Loucy (cell line): ENCODE data around the gene FANCC.

Experiments used
- H2AFZ ChIP-seq: fragments of 200-600 bp; sonication (generic); 2 replicates; pipeline ENCODE4 v1.6.0; 2016; ENCODE audit warnings: antibody characterized with exemption, mild to moderate bottlenecking, low read length, moderate library complexity
- H3F3A ChIP-seq: fragments of 200-600 bp; 2 replicates; pipeline ENCODE4 v1.6.0; 2016; ENCODE audit warnings: antibody characterized with exemption, low read depth, mild to moderate bottlenecking
- H3K27me3 ChIP-seq: fragments of 200-600 bp; sonication (generic); 2 replicates; pipeline ENCODE4 v1.6.1; 2014; ENCODE audit warnings: low read length, mild to moderate bottlenecking; ENCODE audit not compliant: insufficient read depth, poor library complexity, severe bottlenecking
- H3K36me3 ChIP-seq: fragments of 200-600 bp; sonication (generic); 2 replicates; pipeline ENCODE4 v1.6.1; 2016; ENCODE audit warnings: low read length; ENCODE audit not compliant: insufficient read depth
- H3K4me1 ChIP-seq: fragments of 200-600 bp; sonication (generic); 2 replicates; pipeline ENCODE4 v1.5.1; 2014; ENCODE audit warnings: low read length, mild to moderate bottlenecking; ENCODE audit not compliant: insufficient read depth, poor library complexity, severe bottlenecking
- H3K4me2 ChIP-seq: fragments of 200-600 bp; sonication (generic); 2 replicates; pipeline ENCODE4 v1.6.0; 2014; ENCODE audit warnings: antibody characterized with exemption, low read length, low read depth, mild to moderate bottlenecking; ENCODE audit not compliant: poor library complexity, severe bottlenecking
- H3K4me3 ChIP-seq: fragments of 200-600 bp; sonication (generic); 2 replicates; pipeline ENCODE4 v1.5.1; 2014; ENCODE audit warnings: low read length, mild to moderate bottlenecking, mixed read lengths; ENCODE audit not compliant: poor library complexity, severe bottlenecking
- H3K79me2 ChIP-seq: fragments of 200-600 bp; sonication (generic); 2 replicates; pipeline ENCODE4 v1.6.1; 2014; ENCODE audit warnings: low read length; ENCODE audit not compliant: insufficient read depth
- H3K9ac ChIP-seq: fragments of 200-600 bp; sonication (generic); 2 replicates; pipeline ENCODE4 v1.6.0; 2014; ENCODE audit warnings: mild to moderate bottlenecking, low read depth, low read length, moderate library complexity; ENCODE audit not compliant: poor library complexity, severe bottlenecking
- H3K9me2 ChIP-seq: fragments of 200-600 bp; sonication (generic); replicated peaks from 2 replicates; pipeline ENCODE4 v1.6.1; 2016; ENCODE audit warnings: low read depth, low read length, mixed read lengths
- H3K9me3 ChIP-seq: fragments of 200-600 bp; sonication (generic); 2 replicates; pipeline ENCODE4 v1.6.1; 2014; ENCODE audit warnings: mild to moderate bottlenecking, antibody characterized with exemption, low read length, low read depth; ENCODE audit not compliant: insufficient read depth
- H4K20me1 ChIP-seq: fragments of 200-600 bp; sonication (generic); 2 replicates; pipeline ENCODE4 v1.6.0; 2014; ENCODE audit warnings: antibody characterized with exemption, low read length, mild to moderate bottlenecking; ENCODE audit not compliant: insufficient read depth, poor library complexity, severe bottlenecking
- CTCF ChIP-seq: fragments of 200-600 bp; sonication (generic); conservative IDR thresholded peaks from 2 replicates; pipeline ENCODE4 v1.5.1; 2014; ENCODE audit warnings: mild to moderate bottlenecking, antibody characterized with exemption, low read length
- EZH2phosphoT487 ChIP-seq: fragments of 200-600 bp; IDR thresholded peaks from 2 replicates; pipeline ENCODE4 v1.6.1; 2018; ENCODE audit warnings: antibody characterized with exemption, mild to moderate bottlenecking, moderate library complexity, borderline replicate concordance

The FANCC gene

GRCh38 chr9:95107976-95108375 lies 209.5 kb downstream of the FANCC start:
- no peaks in the 10 kb centered on the region for H3K36me3 ChIP-seq

GRCh38 chr9:95107001-95107749 lies 210.3 kb downstream of the FANCC start:
- Histone ChIP-seq H3K4me1 (no peaks in the 10 kb centered on the region), H4K20me1 (no peaks in the 10 kb centered on the region), H2AFZ (no peak overlapping the region), H3K36me3 (no peaks in the 10 kb centered on the region), H3F3A (no peaks in the 10 kb centered on the region), H3K79me2 (no peaks in the 10 kb centered on the region), H3K4me3 (no peak overlapping the region), H3K4me2 (no peak overlapping the region), H3K9me3 (no peaks in the 10 kb centered on the region), H3K9me2 (no peaks in the 10 kb centered on the region), H3K9ac (no peak overlapping the region), H3K27me3 (no peaks in the 10 kb centered on the region)
- TF ChIP-seq EZH2phosphoT487 (no peak), CTCF (no peak)

More at GRCh38 chr9:95107976-95108375, 209.5 kb downstream of the FANCC start:
- Histone ChIP-seq H2AFZ (no peak overlapping the region), H3K9me2 (no peaks in the 10 kb centered on the region), H3K4me1 (no peaks in the 10 kb centered on the region), H3K27me3 (no peaks in the 10 kb centered on the region), H3K9ac (no peak overlapping the region), H4K20me1 (no peaks in the 10 kb centered on the region), H3K9me3 (no peaks in the 10 kb centered on the region), H3K4me2 (no peak overlapping the region), H3F3A (no peaks in the 10 kb centered on the region), H3K79me2 (no peaks in the 10 kb centered on the region), H3K4me3 (no peak overlapping the region)
- TF ChIP-seq CTCF (no peak), EZH2phosphoT487 (no peak)

DNA sequence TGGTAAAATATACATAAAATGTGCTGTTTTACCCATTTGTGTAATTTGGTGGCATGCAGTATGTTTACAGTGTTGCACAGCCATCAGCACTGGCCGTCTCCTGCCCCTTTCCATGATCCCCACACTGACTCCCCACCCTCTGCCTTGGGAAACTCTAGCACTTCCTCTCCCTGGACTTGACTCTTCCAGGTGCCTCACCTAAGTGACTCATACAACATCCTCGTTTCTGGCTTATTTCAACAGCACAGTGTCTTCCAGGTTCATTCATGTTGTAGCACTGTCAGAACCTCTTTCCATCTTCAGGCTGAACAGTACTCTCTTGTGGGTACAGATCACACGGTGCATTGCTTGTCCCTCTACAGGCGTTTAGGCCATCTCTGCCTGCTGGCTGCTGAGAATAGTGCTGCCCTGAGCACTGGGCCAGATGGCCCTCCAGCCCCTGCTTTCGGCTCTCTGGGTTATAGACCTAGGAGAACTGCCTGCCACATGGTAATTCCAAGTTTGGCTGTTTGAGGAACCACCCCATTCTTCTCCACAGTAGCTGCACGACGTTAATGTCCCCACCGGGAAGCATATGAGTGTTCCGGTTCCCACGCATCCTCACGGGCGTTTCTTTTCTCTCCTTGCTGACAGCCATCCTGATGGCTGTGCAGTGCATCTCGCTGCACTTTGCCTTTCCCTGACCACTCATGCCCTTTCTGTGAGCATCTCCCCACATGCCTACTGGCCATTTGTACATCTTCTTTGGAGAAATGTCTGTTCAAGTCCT lies 211.8 kb downstream of the FANCC start:
- Histone ChIP-seq H3K4me2 (no peak overlapping the region), H3K9ac (no peak overlapping the region), H3K27me3 (no peaks in the 10 kb centered on the region), H2AFZ (no peak overlapping the region), H3K9me2 (no peaks in the 10 kb centered on the region), H3K9me3 (no peaks in the 10 kb centered on the region), H3K36me3 (no peaks in the 10 kb centered on the region), H3K79me2 (no peaks in the 10 kb centered on the region), H3K4me1 (no peaks in the 10 kb centered on the region), H3K4me3 (no peak overlapping the region), H3F3A (no peaks in the 10 kb centered on the region), H4K20me1 (no peaks in the 10 kb centered on the region)
- TF ChIP-seq CTCF (no peak), EZH2phosphoT487 (no peak)
